Activated T-cell treated with anti-CD3 and anti-CD28 coated beads, Interleukin-2, amount 50 U/mL, for 4 hours (primary cell): ENCODE data around the gene TEKT3. TPM values are rescaled to one million over a fixed set of nuclear protein-coding genes. Genes with fewer than 3 reads are reported as not detected.

Experiments
- ATAC-seq, 2 donors: fragments of 200-7000 bp; cut with Tn5 transposase; one replicate each; pipeline ENCODE4 v1.10.0; 2021
- DNase-seq: peaks from one replicate; pipeline ENCODE4 v3.0.0-alpha.2; 2020
- H3K27me3 Mint-ChIP-seq: one replicate; pipeline ENCODE4 v1.8.0; 2021; ENCODE audit warnings: low read depth, mixed read lengths
- H3K36me3 Mint-ChIP-seq: one replicate; pipeline ENCODE4 v1.8.0; 2022; ENCODE audit warnings: mixed read lengths; ENCODE audit not compliant: insufficient read depth
- H3K4me1 Mint-ChIP-seq: one replicate; pipeline ENCODE4 v1.8.0; 2021; ENCODE audit warnings: low read depth, mixed read lengths
- H3K4me3 Mint-ChIP-seq: one replicate; pipeline ENCODE4 v1.8.0; 2021; ENCODE audit warnings: mild to moderate bottlenecking, moderate library complexity, mixed read lengths
- H3K9me3 Mint-ChIP-seq: one replicate; pipeline ENCODE4 v1.8.0; 2021; ENCODE audit warnings: mixed read lengths
- total RNA-seq, 3 donors: library from RNA; stranded (reverse); gene quantifications; one replicate each; pipeline ENCODE4 v1.2.1, GENCODE V29; 2021

The TEKT3 gene
- total RNA-seq, 3 donors from 2014 or later: 0.23 TPM; not detected in 2

- Mint-ChIP-seq H3K36me3 (no peaks in the 10 kb centered on the region), H3K9me3 (no peaks in the 10 kb centered on the region), H3K4me3 (no peak overlapping the region), H3K4me1 (peaks cover 11% of the 10 kb centered on the region), H3K27me3 (peaks cover 79% of the 10 kb centered on the region)
- DNase-seq (no peak), ATAC-seq (no peak)
Measured at GRCh38 chr17:15261802-15262290, 79.6 kb downstream of the TEKT3 start.

- no peak for DNase-seq
- H3K27me3 Mint-ChIP-seq: peaks cover 78% of the 10 kb centered on the region
- H3K4me1 Mint-ChIP-seq: peaks cover 11% of the 10 kb centered on the region
- H3K9me3 Mint-ChIP-seq: no peaks in the 10 kb centered on the region
- peak; percentile 14 to 27 for ATAC-seq
- H3K36me3 Mint-ChIP-seq: no peaks in the 10 kb centered on the region
- peak overlapping the region; percentile 59 for H3K4me3 Mint-ChIP-seq
Measured at GRCh38 chr17:15261258-15261801, 80.1 kb downstream of the TEKT3 start.

- Mint-ChIP-seq H3K27me3 (peaks cover 75% of the 10 kb centered on the region), H3K4me3 (peak overlapping the region; percentile 72), H3K4me1 (peaks cover 11% of the 10 kb centered on the region), H3K36me3 (no peaks in the 10 kb centered on the region), H3K9me3 (no peaks in the 10 kb centered on the region)
- peak; percentile 17 for DNase-seq
- ATAC-seq: peak; percentile 77 to 82
Measured at GRCh38 chr17:15260376-15261257, 80.8 kb downstream of the TEKT3 start.

GRCh38 chr17:15257796-15258512, 83.4 kb downstream of the TEKT3 start:
- Mint-ChIP-seq H3K4me3 (no peak overlapping the region), H3K36me3 (no peaks in the 10 kb centered on the region), H3K4me1 (peaks cover 11% of the 10 kb centered on the region), H3K27me3 (peaks cover 65% of the 10 kb centered on the region), H3K9me3 (no peaks in the 10 kb centered on the region)
- ATAC-seq (no peak), DNase-seq (no peak)

- ATAC-seq (peak; percentile 44 to 59), DNase-seq (peak; percentile 30)
- H3K4me3 Mint-ChIP-seq: no peak overlapping the region
- H3K27me3 Mint-ChIP-seq: peaks cover 64% of the 10 kb centered on the region
- H3K4me1 Mint-ChIP-seq: peaks cover 11% of the 10 kb centered on the region
- no peaks in the 10 kb centered on the region for H3K9me3 Mint-ChIP-seq
- H3K36me3 Mint-ChIP-seq: no peaks in the 10 kb centered on the region
Measured at GRCh38 chr17:15257258-15257788, 84.1 kb downstream of the TEKT3 start.

GRCh38 chr17:15256689-15257088, 84.7 kb downstream of the TEKT3 start:
- DNase-seq: no peak
- H3K27me3 Mint-ChIP-seq: peaks cover 59% of the 10 kb centered on the region
- H3K36me3 Mint-ChIP-seq: no peaks in the 10 kb centered on the region
- H3K9me3 Mint-ChIP-seq: no peaks in the 10 kb centered on the region
- H3K4me1 Mint-ChIP-seq: peaks cover 11% of the 10 kb centered on the region
- H3K4me3 Mint-ChIP-seq: no peak overlapping the region
- ATAC-seq: no peak

GRCh38 chr17:15255713-15256454, 85.5 kb downstream of the TEKT3 start:
- no peaks in the 10 kb centered on the region for H3K9me3 Mint-ChIP-seq
- DNase-seq: no peak
- peaks cover 51% of the 10 kb centered on the region for H3K27me3 Mint-ChIP-seq
- H3K4me3 Mint-ChIP-seq: no peak overlapping the region
- H3K36me3 Mint-ChIP-seq: no peaks in the 10 kb centered on the region
- peaks cover 10% of the 10 kb centered on the region for H3K4me1 Mint-ChIP-seq
- no peak for ATAC-seq

Other genes with a start within 250 kb of the TEKT3 start
- gene PMP22, start 76.3 kb downstream of the TEKT3 start, total RNA-seq: under 1 TPM in 2 of 3 donors, not detected in 1; 0.32 to 0.41 TPM
- gene CDRT4, start 126.0 kb upstream of the TEKT3 start, total RNA-seq: 1 to 10 TPM in 1 of 3 donors, under 1 TPM in 2; 0.54 to 1.1 (median 0.63) TPM
- 1 to 10 TPM; 2.6 to 4.6 (median 3.7) TPM for gene TVP23C, start 221.9 kb upstream of the TEKT3 start, total RNA-seq